Measurements from ENCODE around the gene CREBRF. TPM values are rescaled to one million over a fixed set of nuclear protein-coding genes. Genes with fewer than 3 reads are reported as not detected.

Gene CREBRF
- total RNA-seq, 1 donor from 2014 or later = 20.2 TPM

Other genes starting within 250 kb of the CREBRF start
- gene ERGIC1, start 222.1 kb upstream of the CREBRF start, total RNA-seq = 76.9 TPM
- gene RPL26L1, start 96.9 kb upstream of the CREBRF start, total RNA-seq = 28.1 TPM
- 201 TPM for gene ATP6V0E1, start 72.6 kb upstream of the CREBRF start, total RNA-seq
- gene BNIP1, start 88.2 kb downstream of the CREBRF start, total RNA-seq = 11.1 TPM
- 157 TPM for gene NKX2-5, start 178.9 kb downstream of the CREBRF start, total RNA-seq